ENCODE data around the gene GSC.
"Not testable (repeated sequence)": the region's sequence is repeated elsewhere in the genome, so short reads cannot be mapped to it uniquely, and the experiment has no call there.

GSC gene

GRCh38 chr14:94746131-94746530, 23.8 kb downstream of the GSC start:
- no peak for DNase-seq (ENCODE audit: low spot score)

GRCh38 chr14:94738751-94739150, 31.2 kb downstream of the GSC start:
- DNase-seq (ENCODE audit: low spot score) = no peak

GRCh38 chr14:94738097-94738496, 31.8 kb downstream of the GSC start:
- DNase-seq (ENCODE audit: low spot score) = no peak

- DNase-seq (ENCODE audit: low spot score) = no peak
These were observed 41.0 kb downstream of the GSC start for GRCh38 chr14:94728950-94729349.

GRCh38 chr14:94728440-94728839, 41.5 kb downstream of the GSC start:
- not testable (repeated sequence) for DNase-seq (ENCODE audit: low spot score)

GRCh38 chr14:94726649-94727048, 43.3 kb downstream of the GSC start:
- not testable (repeated sequence) for DNase-seq (ENCODE audit: low spot score)

GRCh38 chr14:94724993-94725392, 44.9 kb downstream of the GSC start:
- no peak for DNase-seq (ENCODE audit: low spot score)

GRCh38 chr14:94722397-94722796, 47.5 kb downstream of the GSC start:
- no peak for DNase-seq (ENCODE audit: low spot score)
